K562 (cell line): ENCODE measurements around the gene FAM83F. TPM values are rescaled to one million over a fixed set of nuclear protein-coding genes. Genes with fewer than 3 reads are reported as not detected.

ENCODE experiments used
- ATAC-seq: fragments of 200-7000 bp; cut with Tn5 transposase; 3 replicates; pipeline ENCODE4 v1.9.1; 2020; ENCODE audit warnings: moderate library complexity
- BruUV-seq: library from RNA; stranded (reverse); fragments of 400-500 nt; replicated peaks from 2 replicates; lab custom pipeline; 2021; lab: Mats Ljungman, UMichigan
- CTCF ChIA-PET: fragments of 300-600 bp; formaldehyde crosslinking; extraction: SDS; loops from one replicate; lab custom pipeline; 2021; ENCODE audit warnings: low intra/inter-chr PET ratio; lab: Yijun Ruan, JAX
- POLR2A ChIA-PET: fragments of 300-600, 350-650 bp; sonication (Branson Sonifier 250); formaldehyde crosslinking; extraction: SDS; loops from one replicate; lab custom pipeline; 2021; ENCODE audit warnings: antibody characterized with exemption, inconsistent platforms; lab: Yijun Ruan, JAX
- DNase-seq, 4 experiments: peaks; one replicate each; pipeline versions ENCODE4 v3.0.0 to v3.0.0-alpha.2; 2011 to 2018; ENCODE audit warnings: low spot score in 3 of 4, mixed read lengths in 3 of 4; ENCODE audit errors: extremely low read depth in 1 of 4
- FAIRE-seq: peaks from 2 replicates; lab custom pipeline; 2011; peaks lifted over from hg19 to GRCh38; lab: Jason Lieb, UNC
- H2AFZ ChIP-seq: 2 replicates; pipeline ENCODE4 v1.6.0; 2011; ENCODE audit warnings: low read depth, low read length, control low read depth, inconsistent platforms
- H3K27ac ChIP-seq: fragments of 200-600 bp; 3 replicates; pipeline ENCODE4 v1.8.0; 2011; ENCODE audit warnings: low read depth, mild to moderate bottlenecking, control low read depth, inconsistent platforms, low read length, moderate library complexity, mixed read lengths; ENCODE audit errors: extremely low read depth
- H3K27me3 ChIP-seq, 2 experiments: fragments of 300-600 bp in 1 of 2; 2 replicates in 1 of 2; 3 replicates in 1 of 2; pipeline versions ENCODE4 v1.6.0 to v1.8.0; 2011; ENCODE audit warnings: inconsistent platforms in 2 of 2, low read length in 2 of 2, mild to moderate bottlenecking in 1 of 2, mixed read lengths in 1 of 2, moderate library complexity in 1 of 2; ENCODE audit not compliant: control insufficient read depth in 2 of 2, insufficient read depth in 2 of 2
- H3K36me3 ChIP-seq: fragments of 300-600 bp; 3 replicates; pipeline ENCODE4 v1.8.0; 2011; ENCODE audit warnings: mild to moderate bottlenecking, low read length, inconsistent platforms; ENCODE audit not compliant: control insufficient read depth, insufficient read depth
- H3K4me1 ChIP-seq, 2 experiments: fragments of 200-600 bp in 1 of 2; replicated peaks in 1 of 2; 2 replicates in 1 of 2; 3 replicates in 1 of 2; pipeline versions ENCODE4 v1.5.1 to v1.8.0; 2011; ENCODE audit warnings: inconsistent platforms in 2 of 2, low read length in 2 of 2, mild to moderate bottlenecking in 1 of 2, mixed read lengths in 1 of 2, moderate library complexity in 1 of 2; ENCODE audit not compliant: control insufficient read depth in 2 of 2, insufficient read depth in 2 of 2
- H3K4me2 ChIP-seq: 2 replicates; pipeline ENCODE4 v1.6.1; 2011; ENCODE audit warnings: low read length, control low read depth, inconsistent platforms, mixed read lengths; ENCODE audit not compliant: insufficient read depth
- H3K4me3 ChIP-seq: fragments of 200-600 bp; sonication (generic), shearing (Covaris generic); 2 replicates; pipeline ENCODE4 v1.5.1; 2016; ENCODE audit warnings: control low read depth, inconsistent platforms
- H3K79me2 ChIP-seq: fragments of 200-600 bp; 3 replicates; pipeline ENCODE4 v1.8.0; 2011; ENCODE audit warnings: low read length, inconsistent platforms; ENCODE audit not compliant: control insufficient read depth, insufficient read depth
- H3K9ac ChIP-seq, 2 experiments: 2 replicates each; pipeline versions ENCODE4 v1.6.0 to v1.6.1; 2011; ENCODE audit warnings: low read depth in 2 of 2, low read length in 2 of 2, control low read depth in 1 of 2, inconsistent platforms in 1 of 2, mild to moderate bottlenecking in 1 of 2, mixed read lengths in 1 of 2; ENCODE audit not compliant: insufficient read depth in 1 of 2
- H3K9me1 ChIP-seq: one replicate; pipeline ENCODE4 v1.6.0; 2011; ENCODE audit warnings: inconsistent platforms, mild to moderate bottlenecking, low read length, moderate library complexity; ENCODE audit not compliant: control insufficient read depth, insufficient read depth
- H3K9me3 ChIP-seq: replicated peaks from 2 replicates; pipeline ENCODE4 v1.5.1; 2011; ENCODE audit warnings: low read depth, low read length, inconsistent platforms; ENCODE audit not compliant: control insufficient read depth, insufficient read depth
- H4K20me1 ChIP-seq: replicated peaks from 2 replicates; pipeline ENCODE4 v1.6.1; 2011; ENCODE audit warnings: low read length, inconsistent platforms, mixed read lengths; ENCODE audit not compliant: control insufficient read depth, insufficient read depth
- ARHGAP35 ChIP-seq: fragments of 450-650 bp; IDR thresholded peaks from 2 replicates; pipeline ENCODE4 v1.6.1; 2018; ENCODE audit not compliant: partially characterized antibody
- CBFA2T3 ChIP-seq: fragments of 450-650 bp; IDR thresholded peaks from 2 replicates; pipeline ENCODE4 v1.6.1; 2017
- CREM ChIP-seq: IDR thresholded peaks from 2 replicates; pipeline ENCODE4 v1.6.1; 2014; ENCODE audit warnings: antibody characterized with exemption, low read depth
- ETS2 ChIP-seq: IDR thresholded peaks from 2 replicates; pipeline ENCODE4 v1.6.1; 2016; ENCODE audit warnings: borderline replicate concordance, missing genetic modification characterization, mild to moderate bottlenecking, moderate library complexity, missing compliant biosample characterization; ENCODE audit not compliant: poor library complexity, severe bottlenecking
- FOXA1 ChIP-seq: fragments of 450-650 bp; IDR thresholded peaks from 2 replicates; pipeline ENCODE4 v1.6.1; 2016; ENCODE audit warnings: mild to moderate bottlenecking, borderline replicate concordance
- LARP7 ChIP-seq: fragments of 450-650 bp; IDR thresholded peaks from 2 replicates; pipeline ENCODE4 v1.6.1; 2016
- LCOR ChIP-seq: sonication (generic); formaldehyde crosslinking; IDR thresholded peaks from 2 replicates; pipeline ENCODE4 v1.8.0; 2022; ENCODE audit warnings: mild to moderate bottlenecking, missing genetic modification reagents
- TFAM ChIP-seq: fragments of 250-450 bp; sonication (Bioruptor Pico); conservative IDR thresholded peaks from 2 replicates; pipeline ENCODE4 v1.5.0; 2021; ENCODE audit warnings: mild to moderate bottlenecking, moderate library complexity
- ZKSCAN1 ChIP-seq: fragments of 150-350 bp; IDR thresholded peaks from 2 replicates; pipeline ENCODE4 v1.6.1; 2016; ENCODE audit warnings: low read depth, low read length
- ZNF133 ChIP-seq: fragments of 250-450 bp; sonication (Bioruptor Pico); IDR thresholded peaks from 2 replicates; pipeline ENCODE4 v1.4.0; 2020; ENCODE audit warnings: mild to moderate bottlenecking
- ZNF224 ChIP-seq: sonication (generic); formaldehyde crosslinking; IDR thresholded peaks from 2 replicates; pipeline ENCODE4 v1.8.0; 2022; ENCODE audit warnings: mild to moderate bottlenecking, missing genetic modification reagents
- ZNF507 ChIP-seq: conservative IDR thresholded peaks from 2 replicates; pipeline ENCODE4 v1.6.1; 2017; ENCODE audit warnings: missing genetic modification characterization, missing compliant biosample characterization
- ZNF584 ChIP-seq: fragments of 200-800 bp; sonication (Bioruptor generic); IDR thresholded peaks from 2 replicates; pipeline ENCODE4 v1.6.1; 2016; ENCODE audit warnings: low read depth, mild to moderate bottlenecking, missing genetic modification characterization, missing compliant biosample characterization
- WGBS: fragments of 100-300 bp; shearing (Covaris generic); methylation state at CpG from one replicate; pipeline ENCODE4 v1.1.6; 2016; ENCODE audit warnings: low coverage, mixed read lengths; ENCODE audit not compliant: insufficient coverage; ENCODE audit errors: missing lambda C conversion rate; 5-methylcytosine and 5-hydroxymethylcytosine counted together
- in situ Hi-C: fragments of 300-500 bp; cut with MboI; formaldehyde crosslinking; loops from 4 replicates; pipeline ENCODE4 v1.15.0; 2018; ENCODE audit warnings: inconsistent platforms, mixed read lengths
- intact Hi-C: fragments of 100-400 bp; cut with micrococcal nuclease; formaldehyde crosslinking; loops from 2 replicates; pipeline ENCODE4 v1.14.2; 2022
- polyA plus RNA-seq, 8 experiments: library from polyadenylated mRNA; depleted of rRNA in 4 of 8; stranded (reverse) in 5 of 8; unstranded in 3 of 8; fragments of >200 nt; fragmentation: Nextera tagmentation in 2 of 8; fragmentation: Illumina TruSeq in 1 of 8; extraction: Ambion mirVana in 2 of 8; extraction: Trizol in 1 of 8; gene quantifications; 2 replicates each; pipeline versions ENCODE4 v1.2.1 to v1.2.3, GENCODE V29; 2011 to 2014; ENCODE audit warnings: inconsistent platforms in 1 of 8, missing spikeins in 1 of 8
- total RNA-seq, 7 experiments: library from RNA; depleted of rRNA in 6 of 7; stranded (reverse); fragments of >200 nt in 6 of 7; fragmentation: Illumina TruSeq in 2 of 7; extraction: Trizol in 2 of 7; gene quantifications; 2 replicates each; pipeline versions ENCODE4 v1.2.1 to v1.2.3, GENCODE V29; 2011 to 2021; ENCODE audit warnings: low replicate concordance in 1 of 7
- TF ChIP-seq, protein P1 (sequence below): fragments of 450-650 bp; formaldehyde crosslinking; conservative IDR thresholded peaks from 2 replicates; pipeline ENCODE4 v1.4.0; 2022; ENCODE audit warnings: mild to moderate bottlenecking, missing genetic modification characterization
- TF ChIP-seq, protein P2 (sequence below): fragments of 450-650 bp; IDR thresholded peaks from 2 replicates; pipeline ENCODE4 v1.6.1; 2014; ENCODE audit warnings: low read depth, mild to moderate bottlenecking, moderate library complexity, borderline replicate concordance
- TF ChIP-seq, protein P3 (sequence below), 2 experiments: IDR thresholded peaks; 2 replicates each; pipeline ENCODE4 v1.6.1; 2012; ENCODE audit warnings: improper control_type of control experiment in 2 of 2, low read depth in 2 of 2, low read length in 2 of 2, borderline replicate concordance in 1 of 2

The FAM83F gene
- total and polyA plus RNA-seq, 9 of the 15 experiments (the other 6 are each of a cell fraction or from before 2014, with no cell fraction given), result under 0.01 to 0.13 (median 0.04) TPM; not detected in 1

DNA sequence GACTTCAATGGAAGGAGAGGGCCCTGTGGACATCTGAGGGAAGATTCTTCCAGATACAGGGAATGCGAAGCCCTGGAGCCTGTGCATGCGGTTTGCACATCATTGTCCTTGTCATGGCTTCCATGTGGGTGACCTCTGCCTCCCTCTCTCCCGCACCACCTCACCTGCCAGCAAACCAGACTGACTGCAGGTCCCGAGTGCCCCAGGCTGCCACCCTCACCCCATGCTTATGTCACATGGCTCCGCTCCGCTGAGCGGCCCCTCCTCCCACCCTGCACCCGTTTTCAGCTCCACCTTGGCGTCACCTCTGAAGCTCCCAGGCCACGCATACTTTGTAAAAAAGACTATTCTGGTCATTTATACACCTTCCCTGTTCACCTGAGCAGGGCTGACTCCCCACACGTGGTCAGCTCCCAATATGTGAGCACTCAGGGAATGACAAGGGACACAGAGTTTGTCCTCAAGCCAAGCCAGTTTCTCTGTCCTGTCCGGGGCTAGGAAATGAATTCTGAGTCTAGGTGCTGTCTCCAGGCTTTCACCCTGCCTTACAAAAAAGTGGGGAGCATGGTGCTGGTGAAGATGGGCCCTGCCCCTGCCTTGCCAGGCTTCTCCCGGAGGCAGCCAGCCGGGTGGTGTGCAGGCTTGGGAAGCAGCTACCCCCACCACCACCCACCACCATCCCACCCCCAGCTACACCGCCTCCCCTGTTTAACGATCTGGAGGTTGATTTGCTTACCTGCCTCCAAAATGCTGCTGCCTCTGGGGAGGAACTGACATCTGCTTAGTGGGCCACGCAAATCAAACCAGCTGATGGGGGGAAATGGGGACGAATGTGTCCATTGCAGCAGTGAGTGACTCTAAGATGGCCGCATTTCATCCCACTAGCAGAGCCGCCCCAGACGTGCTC lies 32.7 kb downstream of the FAM83F start (continued):
- TF ChIP-seq, protein P1, sequence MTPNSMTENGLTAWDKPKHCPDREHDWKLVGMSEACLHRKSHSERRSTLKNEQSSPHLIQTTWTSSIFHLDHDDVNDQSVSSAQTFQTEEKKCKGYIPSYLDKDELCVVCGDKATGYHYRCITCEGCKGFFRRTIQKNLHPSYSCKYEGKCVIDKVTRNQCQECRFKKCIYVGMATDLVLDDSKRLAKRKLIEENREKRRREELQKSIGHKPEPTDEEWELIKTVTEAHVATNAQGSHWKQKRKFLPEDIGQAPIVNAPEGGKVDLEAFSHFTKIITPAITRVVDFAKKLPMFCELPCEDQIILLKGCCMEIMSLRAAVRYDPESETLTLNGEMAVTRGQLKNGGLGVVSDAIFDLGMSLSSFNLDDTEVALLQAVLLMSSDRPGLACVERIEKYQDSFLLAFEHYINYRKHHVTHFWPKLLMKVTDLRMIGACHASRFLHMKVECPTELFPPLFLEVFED, result no peak
- no peak for TF ChIP-seq CBFA2T3
- no peak for TF ChIP-seq ARHGAP35
- TF ChIP-seq ZKSCAN1, result no peak

DNA sequence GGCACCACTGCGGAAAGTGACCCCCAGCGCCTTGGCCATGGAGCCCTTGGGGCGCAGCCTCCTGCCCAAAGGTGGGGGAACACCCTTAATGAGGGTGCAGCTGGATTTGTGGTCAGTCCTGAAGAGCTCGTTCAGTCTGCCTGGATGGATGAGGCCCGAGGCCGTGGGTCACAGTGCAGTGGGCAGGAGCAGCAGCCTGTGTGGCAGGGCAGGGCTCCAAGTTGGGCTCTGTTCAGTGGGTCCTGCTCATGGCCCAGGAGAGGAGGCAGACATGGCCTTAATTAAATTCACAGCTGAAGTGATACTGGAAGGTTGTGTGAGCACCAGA lies 33.3 kb downstream of the FAM83F start:
- H3K27ac ChIP-seq, result no peak overlapping the region
- peak overlapping the region; percentile 51; the same call in 1 of the 2 replicates for H2AFZ ChIP-seq
- in situ Hi-C loops, result no loop called here
- intact Hi-C loops, result no loop called here
- no TSS peak for BruUV-seq
- CTCF ChIA-PET, result interaction anchor here (0.6 to 1.1 kb wide), 5 partner anchors 9 to 320 kb away, joined by 3 to 7 read pairs (median 3); no protein-coding TSS in a partner anchor
- no peaks in the 10 kb centered on the region for H3K27me3 ChIP-seq
- POLR2A ChIA-PET, result interaction anchor here (0.5 to 0.6 kb wide), 3 partner anchors 23 to 532 kb away, joined by 3 read pairs; no protein-coding TSS in a partner anchor
- FAIRE-seq, result no peak
- H3K36me3 ChIP-seq, result no peaks in the 10 kb centered on the region
- ATAC-seq, result no peak
- H3K9ac ChIP-seq, result peak overlapping the region in 1 of 2 experiments; percentile 64; a peak in 2 of 4 replicates
- WGBS, result 68% methylated on average over 6 of the region's 6 CpGs
- H3K9me3 ChIP-seq, result no peaks in the 10 kb centered on the region
- peaks cover 14 to 20% of the 10 kb centered on the region in 2 experiments for H3K4me1 ChIP-seq
- H3K79me2 ChIP-seq, result no peaks in the 10 kb centered on the region
- DNase-seq, result no peak
- no peak overlapping the region for H3K4me3 ChIP-seq
- H3K4me2 ChIP-seq, result no peak overlapping the region
- no peaks in the 10 kb centered on the region for H3K9me1 ChIP-seq
- no peaks in the 10 kb centered on the region; the same call in 1 of the 2 replicates for H4K20me1 ChIP-seq
- TF ChIP-seq ZNF584 (CRISPR knock-in tag) (no peak), CREM (no peak), ETS2 (tag) (no peak), LARP7 (no peak), ZNF224 (CRISPR knock-in tag) (no peak), ZNF507 (tag) (no peak), TFAM (CRISPR knock-in tag) (no peak), LCOR (CRISPR knock-in tag) (no peak), ZNF133 (CRISPR knock-in tag) (no peak), FOXA1 (no peak)
- TF ChIP-seq, protein P2, sequence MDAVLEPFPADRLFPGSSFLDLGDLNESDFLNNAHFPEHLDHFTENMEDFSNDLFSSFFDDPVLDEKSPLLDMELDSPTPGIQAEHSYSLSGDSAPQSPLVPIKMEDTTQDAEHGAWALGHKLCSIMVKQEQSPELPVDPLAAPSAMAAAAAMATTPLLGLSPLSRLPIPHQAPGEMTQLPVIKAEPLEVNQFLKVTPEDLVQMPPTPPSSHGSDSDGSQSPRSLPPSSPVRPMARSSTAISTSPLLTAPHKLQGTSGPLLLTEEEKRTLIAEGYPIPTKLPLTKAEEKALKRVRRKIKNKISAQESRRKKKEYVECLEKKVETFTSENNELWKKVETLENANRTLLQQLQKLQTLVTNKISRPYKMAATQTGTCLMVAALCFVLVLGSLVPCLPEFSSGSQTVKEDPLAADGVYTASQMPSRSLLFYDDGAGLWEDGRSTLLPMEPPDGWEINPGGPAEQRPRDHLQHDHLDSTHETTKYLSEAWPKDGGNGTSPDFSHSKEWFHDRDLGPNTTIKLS, result no peak
- TF ChIP-seq, protein P3, sequence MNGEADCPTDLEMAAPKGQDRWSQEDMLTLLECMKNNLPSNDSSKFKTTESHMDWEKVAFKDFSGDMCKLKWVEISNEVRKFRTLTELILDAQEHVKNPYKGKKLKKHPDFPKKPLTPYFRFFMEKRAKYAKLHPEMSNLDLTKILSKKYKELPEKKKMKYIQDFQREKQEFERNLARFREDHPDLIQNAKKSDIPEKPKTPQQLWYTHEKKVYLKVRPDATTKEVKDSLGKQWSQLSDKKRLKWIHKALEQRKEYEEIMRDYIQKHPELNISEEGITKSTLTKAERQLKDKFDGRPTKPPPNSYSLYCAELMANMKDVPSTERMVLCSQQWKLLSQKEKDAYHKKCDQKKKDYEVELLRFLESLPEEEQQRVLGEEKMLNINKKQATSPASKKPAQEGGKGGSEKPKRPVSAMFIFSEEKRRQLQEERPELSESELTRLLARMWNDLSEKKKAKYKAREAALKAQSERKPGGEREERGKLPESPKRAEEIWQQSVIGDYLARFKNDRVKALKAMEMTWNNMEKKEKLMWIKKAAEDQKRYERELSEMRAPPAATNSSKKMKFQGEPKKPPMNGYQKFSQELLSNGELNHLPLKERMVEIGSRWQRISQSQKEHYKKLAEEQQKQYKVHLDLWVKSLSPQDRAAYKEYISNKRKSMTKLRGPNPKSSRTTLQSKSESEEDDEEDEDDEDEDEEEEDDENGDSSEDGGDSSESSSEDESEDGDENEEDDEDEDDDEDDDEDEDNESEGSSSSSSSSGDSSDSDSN (IDR thresholded peaks at IDR 0.05; ENCODE audit: borderline replicate concordance in 1 of 2, low read depth in 2 of 2, low read length in 2 of 2), result no peak
